GM15510 (cell line): Measurements from ENCODE around the gene EPSTI1.

ENCODE experiments used
- POLR2A ChIP-seq: IDR thresholded peaks from 3 replicates; pipeline ENCODE4 v1.6.1; 2011; ENCODE audit warnings: borderline replicate concordance; ENCODE audit not compliant: insufficient read length; ENCODE audit errors: extremely low read depth

EPSTI1 gene

GRCh38 chr13:42893214-42893671, 98.8 kb downstream of the EPSTI1 start:
- no peak for TF ChIP-seq POLR2A

GRCh38 chr13:42892760-42893159, 99.3 kb downstream of the EPSTI1 start:
- no peak for TF ChIP-seq POLR2A

GRCh38 chr13:42891591-42891990, 100.5 kb downstream of the EPSTI1 start:
- no peak for TF ChIP-seq POLR2A

- no peak for TF ChIP-seq POLR2A
These were observed 106.7 kb downstream of the EPSTI1 start for GRCh38 chr13:42885325-42885724.

GRCh38 chr13:42883771-42884467, 108.1 kb downstream of the EPSTI1 start:
- no peak for TF ChIP-seq POLR2A

GRCh38 chr13:42883142-42883541, 108.9 kb downstream of the EPSTI1 start:
- TF ChIP-seq POLR2A: no peak

- TF ChIP-seq POLR2A: no peak
These were observed 111.9 kb downstream of the EPSTI1 start for GRCh38 chr13:42880056-42880605.

GRCh38 chr13:42878721-42879120, 113.3 kb downstream of the EPSTI1 start:
- no peak for TF ChIP-seq POLR2A

- TF ChIP-seq POLR2A: no peak
These were observed 115.0 kb downstream of the EPSTI1 start for GRCh38 chr13:42876887-42877545.

GRCh38 chr13:42876270-42876714, 115.7 kb downstream of the EPSTI1 start:
- TF ChIP-seq POLR2A: no peak

GRCh38 chr13:42875475-42876269, 116.4 kb downstream of the EPSTI1 start:
- no peak for TF ChIP-seq POLR2A

- no peak for TF ChIP-seq POLR2A
These were observed 117.8 kb downstream of the EPSTI1 start for GRCh38 chr13:42874221-42874620.

- no peak for TF ChIP-seq POLR2A
These were observed 119.0 kb downstream of the EPSTI1 start for GRCh38 chr13:42873081-42873480.

- TF ChIP-seq POLR2A: no peak
These were observed 124.8 kb downstream of the EPSTI1 start for GRCh38 chr13:42867232-42867631.

GRCh38 chr13:42865768-42866102, 126.3 kb downstream of the EPSTI1 start:
- TF ChIP-seq POLR2A: no peak

- TF ChIP-seq POLR2A: no peak
These were observed 126.9 kb downstream of the EPSTI1 start for GRCh38 chr13:42864952-42865767.
